ENCODE results near the gene LARGE1.

LARGE1 gene

GRCh38 chr22:33920197-33920540 lies at the start of gene LARGE1:
TSS of gene LARGE1 (minus strand) at chr22:33920476.
- no peak for DNase-seq

- no peak for DNase-seq
Observed at GRCh38 chr22:33969045-33969444, 48.8 kb upstream of the LARGE1 start.

- no peak for DNase-seq
Observed at GRCh38 chr22:33964121-33964520, 43.8 kb upstream of the LARGE1 start.

GRCh38 chr22:33962409-33962808 lies 42.1 kb upstream of the LARGE1 start:
- DNase-seq = no peak

GRCh38 chr22:33958741-33959140 lies 38.5 kb upstream of the LARGE1 start:
- DNase-seq = no peak

GRCh38 chr22:33957086-33957485 lies 36.8 kb upstream of the LARGE1 start:
- DNase-seq = no peak

- DNase-seq = no peak
Observed at GRCh38 chr22:33952776-33953175, 32.5 kb upstream of the LARGE1 start.

GRCh38 chr22:33940741-33941140 lies 20.5 kb upstream of the LARGE1 start:
- no peak for DNase-seq

- DNase-seq = no peak
Observed at GRCh38 chr22:33932997-33933396, 12.7 kb upstream of the LARGE1 start.

- DNase-seq = no peak
Observed at GRCh38 chr22:33931406-33931805, 11.1 kb upstream of the LARGE1 start.

- no peak for DNase-seq
Observed at GRCh38 chr22:33927752-33928151, 7.5 kb upstream of the LARGE1 start.

- no peak for DNase-seq
Observed at GRCh38 chr22:33925194-33925593, 4.9 kb upstream of the LARGE1 start.

GRCh38 chr22:33923660-33924246 lies 3.5 kb upstream of the LARGE1 start:
- peak; percentile 50 for DNase-seq

- DNase-seq = no peak
Observed at GRCh38 chr22:33923033-33923432, 2.8 kb upstream of the LARGE1 start.

- DNase-seq = no peak
Observed at GRCh38 chr22:33922349-33922681, 2.0 kb upstream of the LARGE1 start.

GRCh38 chr22:33921525-33922348 lies 1.5 kb upstream of the LARGE1 start:
- peak; percentile 7 for DNase-seq

GRCh38 chr22:33920927-33921524 lies 750 bp upstream of the LARGE1 start:
- peak; percentile 91 for DNase-seq

- no peak for DNase-seq
Observed at GRCh38 chr22:33919391-33920196, 682 bp downstream of the LARGE1 start.

GRCh38 chr22:33918676-33919365 lies 1.5 kb downstream of the LARGE1 start:
- no peak for DNase-seq

- DNase-seq = no peak
Observed at GRCh38 chr22:33917744-33918406, 2.4 kb downstream of the LARGE1 start.

- no peak for DNase-seq
Observed at GRCh38 chr22:33914699-33915098, 5.6 kb downstream of the LARGE1 start.

GRCh38 chr22:33914131-33914530 lies 6.1 kb downstream of the LARGE1 start:
- no peak for DNase-seq
